SW480 (cell line): Measurements from ENCODE around the gene HMCN2.

Experiments used
- DNase-seq: peaks from one replicate; pipeline ENCODE4 v3.0.0-alpha.2; 2016; ENCODE audit warnings: low spot score

The HMCN2 gene

GRCh38 chr9:130265431-130266235 lies at the start of gene HMCN2:
Gene HMCN2, plus strand, starts transcription at chr9:130265760. Its CDS starts 119 bp downstream, at chr9:130265879.
- DNase-seq: no peak

- DNase-seq: no peak
Measured at GRCh38 chr9:130217838-130218237, 47.7 kb upstream of the HMCN2 start.

- no peak for DNase-seq
Measured at GRCh38 chr9:130219661-130220096, 45.9 kb upstream of the HMCN2 start.

GRCh38 chr9:130220352-130220751 lies 45.2 kb upstream of the HMCN2 start:
- DNase-seq: no peak

DNA sequence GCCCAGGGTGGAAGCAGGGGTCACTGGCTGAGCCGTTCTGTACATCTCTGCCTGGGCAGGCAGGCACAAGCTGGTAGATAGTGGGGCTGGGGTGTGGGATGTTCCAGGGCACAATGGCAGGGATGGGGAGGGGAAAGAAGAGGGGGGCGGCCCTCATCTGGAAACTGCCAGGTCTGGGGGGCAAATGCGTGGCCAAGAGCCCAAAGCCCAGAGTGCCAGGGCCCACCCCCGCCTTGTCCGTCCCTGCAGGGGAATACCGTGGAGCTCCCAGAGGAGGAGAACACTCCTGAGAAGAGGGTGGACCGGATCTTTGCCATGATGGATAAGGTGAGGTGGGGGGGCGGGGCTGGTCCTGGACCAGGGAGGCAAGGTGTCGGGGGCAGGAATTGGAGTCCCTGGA lies 42.7 kb upstream of the HMCN2 start:
- no peak for DNase-seq

GRCh38 chr9:130225071-130225470 lies 40.5 kb upstream of the HMCN2 start:
- DNase-seq: no peak

GRCh38 chr9:130225586-130225985 lies 40.0 kb upstream of the HMCN2 start:
- no peak for DNase-seq

DNA sequence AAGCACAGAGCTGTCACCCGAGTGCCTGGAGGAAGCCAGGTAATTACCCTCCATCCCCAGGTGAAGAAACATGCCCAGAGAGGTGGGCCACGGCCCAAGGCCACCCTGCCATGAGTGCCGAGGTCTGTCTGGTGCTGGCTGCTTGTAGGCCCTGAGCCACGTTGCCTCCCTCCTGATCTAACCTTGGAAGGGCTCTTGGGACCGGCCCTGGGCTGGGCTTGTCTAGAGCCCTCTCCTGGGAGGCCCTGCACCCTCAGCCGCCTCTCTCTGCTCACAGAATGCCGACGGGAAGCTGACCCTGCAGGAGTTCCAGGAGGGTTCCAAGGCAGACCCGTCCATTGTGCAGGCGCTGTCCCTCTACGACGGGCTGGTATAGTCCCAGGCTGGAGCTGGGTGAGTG lies 39.4 kb upstream of the HMCN2 start:
- DNase-seq: no peak

DNA sequence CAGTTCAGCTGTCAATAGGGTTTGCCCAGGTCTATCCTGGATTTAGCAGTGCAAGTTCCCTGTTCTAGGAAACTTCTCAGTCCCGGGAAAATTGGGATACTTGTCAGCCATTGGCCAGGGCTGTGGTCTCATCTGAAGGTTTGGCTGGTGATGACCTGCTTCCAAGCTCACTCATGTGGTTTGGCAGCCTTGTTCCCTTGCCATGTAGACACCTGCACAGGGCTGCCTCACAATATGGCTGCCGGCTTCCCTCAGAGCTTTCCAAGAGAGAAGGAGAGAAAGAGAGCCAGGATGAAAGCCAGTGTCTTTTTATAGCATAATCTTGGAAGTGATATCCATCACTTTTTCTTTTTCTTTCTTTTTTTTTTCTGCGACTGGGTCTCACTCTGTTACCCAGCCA lies 37.7 kb upstream of the HMCN2 start:
- DNase-seq: no peak

DNA sequence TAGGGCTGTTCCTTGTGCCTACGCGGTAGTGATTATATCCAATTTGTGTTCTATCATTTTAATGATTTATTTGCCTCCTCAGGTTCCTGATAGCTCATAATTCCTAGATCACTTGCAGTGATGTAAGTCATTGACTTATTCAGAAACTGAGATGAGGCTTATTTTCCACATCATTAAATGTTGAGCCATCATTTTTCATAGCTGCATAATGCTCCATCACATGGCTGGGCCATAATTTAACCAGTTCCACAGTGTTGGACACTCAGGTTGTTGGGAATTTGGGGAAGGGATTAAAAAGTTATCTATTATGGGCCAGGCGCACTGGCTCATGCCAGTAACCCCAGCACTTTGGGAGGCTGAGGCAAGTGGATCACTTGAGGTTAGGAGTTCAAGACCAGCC lies 35.8 kb upstream of the HMCN2 start:
- DNase-seq: no peak

GRCh38 chr9:130230631-130231030 lies 34.9 kb upstream of the HMCN2 start:
- DNase-seq: no peak

DNA sequence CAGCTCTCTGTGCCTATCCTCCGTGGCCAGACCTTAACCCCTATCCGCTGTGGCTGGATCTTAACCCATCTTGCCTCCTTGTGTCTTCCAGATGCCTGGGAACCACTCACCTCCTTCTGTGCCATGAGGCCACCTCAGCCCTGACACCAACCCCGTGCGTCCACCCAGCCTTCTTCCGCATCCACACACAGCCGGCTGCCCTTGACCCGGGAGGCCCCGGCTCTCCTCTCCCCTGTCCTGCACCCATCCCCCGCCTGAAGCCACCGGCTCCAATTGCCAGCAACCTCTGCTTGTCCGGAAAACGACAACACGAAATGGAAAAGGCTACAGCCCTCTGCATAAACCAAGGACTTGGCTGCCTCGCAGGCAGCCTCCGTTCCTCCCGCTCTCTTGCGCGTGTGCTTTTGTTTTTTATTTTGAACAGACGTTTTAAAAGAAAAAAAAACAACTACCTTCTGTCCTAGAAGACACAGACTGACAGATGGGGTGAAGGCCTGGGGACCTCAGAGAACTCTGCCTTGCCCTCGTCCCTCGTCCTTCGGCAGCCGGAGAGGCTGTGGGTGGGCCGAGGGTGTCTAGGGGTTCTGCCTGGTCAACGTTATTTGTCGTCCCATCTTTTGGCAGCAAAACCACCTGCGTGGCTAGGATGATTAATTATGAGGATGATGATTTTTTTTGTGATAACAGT lies 32.5 kb upstream of the HMCN2 start:
- no peak for DNase-seq

DNA sequence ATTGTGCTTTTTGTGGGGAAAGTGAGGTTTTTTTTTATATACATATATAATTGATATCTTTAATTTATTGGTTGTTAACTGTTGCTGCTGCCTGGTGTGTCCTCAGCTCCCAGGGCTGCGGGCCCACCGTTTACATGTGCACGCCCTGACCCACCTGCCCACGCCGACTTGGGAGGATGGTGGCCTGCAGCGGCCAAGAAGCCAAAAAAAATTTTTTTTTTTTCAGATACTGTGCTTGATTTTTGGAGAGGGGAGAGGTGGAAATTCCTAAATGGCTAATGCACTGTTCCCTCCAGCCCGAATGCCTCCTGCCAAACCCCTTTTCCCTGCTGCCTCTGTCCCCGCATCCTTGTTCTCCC lies 32.0 kb upstream of the HMCN2 start:
- DNase-seq: no peak

- DNase-seq: no peak
Measured at GRCh38 chr9:130234340-130235260, 31.0 kb upstream of the HMCN2 start.

DNA sequence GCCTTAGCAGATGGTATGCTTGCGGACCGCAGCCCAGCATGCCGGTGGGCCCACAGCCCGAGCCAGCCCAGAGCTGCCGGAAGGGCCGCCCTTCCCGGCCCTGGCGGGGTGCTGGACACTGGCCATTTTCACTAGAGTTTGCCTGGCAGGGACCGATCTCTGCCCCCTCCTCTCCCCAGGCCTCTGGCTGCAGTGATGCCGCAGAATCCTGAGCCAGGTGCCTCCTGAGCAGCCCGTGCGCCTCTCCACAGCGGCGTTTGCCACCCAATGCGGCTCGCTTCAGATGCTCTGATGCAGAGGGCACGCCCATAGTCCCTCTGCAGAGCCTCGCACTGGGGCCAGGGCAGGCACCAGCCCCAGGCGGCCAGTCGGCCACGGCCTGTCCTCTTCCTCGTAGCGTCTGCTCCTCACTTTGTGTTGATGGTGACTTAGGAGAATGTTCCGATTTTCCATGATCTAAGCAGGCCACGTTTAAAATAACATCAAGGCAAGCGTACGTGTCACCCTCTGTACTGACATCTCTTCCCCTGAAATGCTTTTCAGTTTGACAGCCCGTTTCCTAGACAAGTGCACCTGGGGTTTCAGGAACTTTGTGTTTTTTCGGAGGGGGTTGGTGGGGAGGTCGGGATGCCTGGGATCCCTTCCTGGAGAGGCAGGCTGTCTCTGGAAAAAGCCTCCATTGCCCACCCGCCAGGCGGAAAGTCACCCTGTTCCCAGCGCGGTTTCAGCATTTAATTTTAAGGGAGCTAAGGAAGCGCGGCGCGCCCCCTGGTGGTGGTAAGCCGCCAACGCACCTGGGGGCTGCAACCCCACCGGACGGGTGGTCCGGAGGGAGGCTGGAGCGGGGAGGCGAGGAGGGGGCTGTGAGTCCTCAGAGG lies 29.8 kb upstream of the HMCN2 start:
- DNase-seq: peak; percentile 46

DNA sequence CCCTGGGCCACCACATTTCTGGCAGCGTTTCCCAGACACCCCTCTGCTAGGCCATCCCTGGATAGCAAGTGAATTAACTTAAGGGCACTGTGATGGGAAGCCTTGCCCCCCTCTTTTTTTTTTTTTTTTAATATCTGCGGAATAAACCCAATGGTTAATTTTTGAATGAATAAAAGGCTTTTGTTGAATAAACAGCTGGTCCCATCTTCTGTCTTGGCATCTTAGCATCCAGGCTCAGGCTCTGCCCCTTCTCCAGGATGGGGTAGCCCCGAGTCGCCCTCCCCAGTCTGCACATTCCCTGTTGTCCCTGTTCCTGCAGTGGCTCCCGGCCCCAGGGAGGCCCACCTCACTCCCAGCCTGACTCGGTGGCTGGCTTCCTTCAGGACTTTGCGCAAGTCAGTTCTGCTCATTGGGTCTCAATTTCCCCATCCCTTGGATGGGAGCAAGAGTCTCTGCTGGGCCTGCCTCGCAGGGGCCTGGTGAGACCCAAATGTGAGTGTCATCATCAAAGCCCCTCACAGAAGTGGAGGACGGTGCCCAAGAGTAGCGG lies 29.0 kb upstream of the HMCN2 start:
- no peak for DNase-seq

DNA sequence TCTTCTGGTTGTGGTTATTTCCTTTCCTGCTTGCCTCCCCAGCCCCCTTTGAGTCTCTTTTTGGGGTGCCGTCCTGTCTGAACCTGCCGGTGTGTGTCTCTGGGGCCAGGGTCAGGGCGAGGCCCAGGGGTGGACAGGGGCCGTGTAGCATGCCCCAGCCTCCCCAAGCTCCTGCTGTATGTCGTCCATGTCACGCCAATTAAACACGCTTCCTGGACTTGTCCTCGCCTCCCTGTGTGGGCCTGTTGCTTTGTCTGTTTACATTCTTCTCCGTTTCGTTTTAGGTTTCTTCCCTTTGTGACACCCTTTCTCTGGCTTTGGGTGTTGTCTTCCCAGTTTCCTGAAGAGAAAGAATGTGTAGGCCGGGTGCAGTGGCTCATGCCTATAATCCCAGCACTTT lies 28.5 kb upstream of the HMCN2 start:
- DNase-seq: no peak

DNA sequence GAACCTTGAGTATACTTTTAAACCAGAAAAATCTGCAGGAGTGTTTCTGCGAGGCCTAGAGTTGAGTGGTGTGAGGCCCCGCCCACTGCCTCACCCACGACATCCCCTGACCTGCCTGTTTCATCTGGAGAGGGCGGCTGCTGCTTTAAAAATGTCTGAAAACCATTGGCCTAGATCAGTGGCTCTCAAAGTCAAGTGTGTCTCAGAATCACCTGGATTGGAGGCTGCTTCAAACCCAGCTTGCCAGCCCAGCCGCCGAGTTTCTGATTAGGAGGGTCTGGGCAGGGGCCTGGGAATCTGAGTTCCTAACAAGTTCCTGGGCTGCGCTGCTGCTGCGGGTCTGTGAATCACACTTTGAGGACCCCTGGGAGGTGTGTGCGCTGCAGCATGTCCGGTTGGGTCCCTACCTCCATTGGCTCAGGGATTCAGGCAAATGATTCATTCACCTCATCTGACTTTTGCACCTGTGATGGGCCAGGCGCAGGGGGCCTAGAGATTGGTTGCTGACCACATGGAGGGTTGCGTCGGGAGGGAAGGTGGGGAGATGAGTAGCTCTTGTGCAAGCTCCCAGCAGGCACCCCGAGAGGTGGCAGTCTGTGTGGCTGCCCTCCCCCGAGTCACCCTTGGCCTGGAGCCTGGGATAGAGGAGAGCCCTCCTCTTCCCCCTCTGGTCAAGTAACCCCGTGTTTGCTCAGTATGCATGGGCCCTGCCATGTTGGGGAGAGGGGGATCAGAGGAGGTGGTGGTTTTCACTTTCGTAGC lies 27.6 kb upstream of the HMCN2 start:
- no peak for DNase-seq

DNA sequence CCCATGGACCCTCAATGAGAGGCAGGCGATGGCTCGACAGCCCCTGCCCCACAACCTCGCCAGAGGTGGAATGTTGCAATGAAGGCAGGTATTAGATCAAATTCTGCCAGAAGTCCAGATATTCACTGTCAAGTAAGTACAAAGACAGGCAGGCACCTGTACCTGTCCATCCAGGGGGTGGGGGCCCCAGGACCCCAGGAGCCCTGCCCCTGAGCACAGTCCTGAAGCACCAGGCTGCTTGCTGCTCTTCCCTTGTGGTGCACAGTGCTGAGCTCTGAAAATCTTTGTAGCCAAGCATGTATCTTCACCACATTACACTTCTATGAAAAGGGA lies 26.2 kb upstream of the HMCN2 start:
- no peak for DNase-seq

DNA sequence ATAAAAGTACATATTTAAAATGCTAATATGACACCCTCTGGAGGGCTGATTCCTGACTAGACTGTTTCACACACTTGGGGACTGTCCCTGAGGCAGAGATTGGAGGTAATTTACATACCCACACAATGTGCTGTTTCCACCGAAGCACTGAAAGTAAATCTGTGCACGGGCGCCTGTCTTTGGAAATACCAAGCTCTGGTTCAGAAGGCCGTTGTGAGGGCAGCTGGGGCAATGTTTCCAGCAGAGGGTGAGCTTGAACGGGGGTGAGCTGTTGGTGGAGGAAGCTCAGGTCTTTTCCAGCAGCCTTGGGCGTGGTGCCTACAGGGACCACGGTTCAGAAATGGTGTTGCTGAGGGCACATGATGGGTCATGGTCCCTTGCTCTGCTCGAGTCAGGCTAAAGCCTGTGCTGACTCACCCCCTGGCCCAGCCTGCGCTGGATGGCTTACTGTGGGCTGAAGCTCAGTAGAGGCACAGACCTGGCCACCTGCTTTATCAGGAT lies 25.8 kb upstream of the HMCN2 start:
- DNase-seq: no peak
